MM.1S (cell line): ENCODE data around the gene CALD1.

ENCODE experiments used
- DNase-seq: peaks from one replicate; pipeline ENCODE4 v3.0.0-alpha.2; 2015
- H2AFZ ChIP-seq: fragments of 300-600 bp; sonication (generic); 2 replicates; pipeline ENCODE4 v1.6.0; 2016; ENCODE audit warnings: antibody characterized with exemption, low read length
- H3F3A ChIP-seq: fragments of 300-600 bp; sonication (generic); 2 replicates; pipeline ENCODE4 v1.6.1; 2016; ENCODE audit warnings: mild to moderate bottlenecking, antibody characterized with exemption, low read length, moderate library complexity, mixed read lengths; ENCODE audit not compliant: insufficient read depth
- H3K27ac ChIP-seq: fragments of 300-600 bp; sonication (generic); 2 replicates; pipeline ENCODE4 v1.5.1; 2016; ENCODE audit warnings: mild to moderate bottlenecking, low read length
- H3K27me3 ChIP-seq: fragments of 300-600 bp; sonication (generic); replicated peaks from 2 replicates; pipeline ENCODE4 v1.6.0; 2016; ENCODE audit warnings: low read length; ENCODE audit not compliant: insufficient read depth
- H3K36me3 ChIP-seq: fragments of 300-600 bp; sonication (generic); replicated peaks from 2 replicates; pipeline ENCODE4 v1.6.1; 2016; ENCODE audit warnings: mild to moderate bottlenecking, low read length, mixed read lengths; ENCODE audit not compliant: insufficient read depth
- H3K4me1 ChIP-seq: fragments of 300-600 bp; sonication (generic); 2 replicates; pipeline ENCODE4 v1.6.1; 2016; ENCODE audit warnings: low read length, mixed read lengths
- H3K4me2 ChIP-seq: fragments of 300-600 bp; sonication (generic); 2 replicates; pipeline ENCODE4 v1.6.0; 2016; ENCODE audit warnings: low read depth, low read length
- H3K4me3 ChIP-seq: fragments of 300-600 bp; sonication (generic); 2 replicates; pipeline ENCODE4 v1.5.1; 2016; ENCODE audit warnings: low read length, mixed read lengths
- H3K79me2 ChIP-seq: fragments of 300-600 bp; sonication (generic); 2 replicates; pipeline ENCODE4 v1.6.1; 2016; ENCODE audit warnings: mixed run types, low read length, mixed read lengths
- H3K9ac ChIP-seq: fragments of 300-600 bp; sonication (generic); 2 replicates; pipeline ENCODE4 v1.6.1; 2016; ENCODE audit warnings: low read length, mixed read lengths
- H3K9me2 ChIP-seq: fragments of 300-600 bp; sonication (generic); replicated peaks from 2 replicates; pipeline ENCODE4 v1.6.1; 2016; ENCODE audit warnings: mild to moderate bottlenecking, low read length, mixed read lengths; ENCODE audit not compliant: insufficient read depth
- H3K9me3 ChIP-seq: fragments of 300-600 bp; sonication (generic); replicated peaks from 2 replicates; pipeline ENCODE4 v1.6.1; 2016; ENCODE audit warnings: mild to moderate bottlenecking, low read length, mixed read lengths; ENCODE audit not compliant: insufficient read depth
- H4K20me1 ChIP-seq: fragments of 300-600 bp; sonication (generic); 2 replicates; pipeline ENCODE4 v1.6.1; 2016; ENCODE audit warnings: mild to moderate bottlenecking, low read length, moderate library complexity, mixed read lengths; ENCODE audit not compliant: insufficient read depth
- CTCF ChIP-seq: fragments of 300-600 bp; sonication (generic); IDR thresholded peaks from 2 replicates; pipeline ENCODE4 v1.5.1; 2016; ENCODE audit warnings: antibody characterized with exemption, low read length, mixed read lengths
- EZH2 ChIP-seq: fragments of 300-600 bp; sonication (generic); optimal IDR thresholded peaks from 2 replicates; pipeline ENCODE3; 2017; ENCODE audit warnings: low read depth, mild to moderate bottlenecking, antibody characterized with exemption, low read length, mixed read lengths
- EZH2phosphoT487 ChIP-seq: fragments of 300-600 bp; sonication (generic); IDR thresholded peaks from 2 replicates; pipeline ENCODE4 v1.6.1; 2018; ENCODE audit warnings: antibody characterized with exemption, low read length

Gene CALD1

GRCh38 chr7:134870781-134871180 lies 91.3 kb downstream of the CALD1 start:
- DNase-seq, result no peak
- no peaks in the 10 kb centered on the region for H3K27me3 ChIP-seq
- H3K36me3 ChIP-seq, result no peaks in the 10 kb centered on the region
- H3K4me2 ChIP-seq, result no peak overlapping the region
- H3K9me2 ChIP-seq, result no peaks in the 10 kb centered on the region
- TF ChIP-seq EZH2phosphoT487, result no peak
- no peak for TF ChIP-seq CTCF
- TF ChIP-seq EZH2, result no peak
- H3K4me3 ChIP-seq, result no peak overlapping the region
- H2AFZ ChIP-seq, result no peak overlapping the region
- H3K9ac ChIP-seq, result no peak overlapping the region
- H3K79me2 ChIP-seq, result no peaks in the 10 kb centered on the region
- no peaks in the 10 kb centered on the region for H3K9me3 ChIP-seq
- no peaks in the 10 kb centered on the region for H4K20me1 ChIP-seq
- H3K27ac ChIP-seq, result no peak overlapping the region
- H3F3A ChIP-seq, result no peaks in the 10 kb centered on the region
- no peaks in the 10 kb centered on the region for H3K4me1 ChIP-seq

GRCh38 chr7:134873253-134873652 lies 93.8 kb downstream of the CALD1 start:
- no peaks in the 10 kb centered on the region for H3K9me2 ChIP-seq
- H2AFZ ChIP-seq, result no peak overlapping the region
- no peaks in the 10 kb centered on the region for H3K36me3 ChIP-seq
- no peak overlapping the region for H3K4me2 ChIP-seq
- TF ChIP-seq CTCF, result no peak
- no peaks in the 10 kb centered on the region for H3K9me3 ChIP-seq
- H4K20me1 ChIP-seq, result no peaks in the 10 kb centered on the region
- DNase-seq, result no peak
- no peaks in the 10 kb centered on the region for H3K79me2 ChIP-seq
- H3K9ac ChIP-seq, result no peak overlapping the region
- H3K4me3 ChIP-seq, result no peak overlapping the region
- H3F3A ChIP-seq, result no peaks in the 10 kb centered on the region
- H3K4me1 ChIP-seq, result no peaks in the 10 kb centered on the region
- no peak overlapping the region for H3K27ac ChIP-seq
- H3K27me3 ChIP-seq, result no peaks in the 10 kb centered on the region

- Histone ChIP-seq H3K36me3 (no peaks in the 10 kb centered on the region), H3F3A (no peaks in the 10 kb centered on the region), H3K27ac (no peak overlapping the region), H2AFZ (no peak overlapping the region), H4K20me1 (no peaks in the 10 kb centered on the region), H3K9me2 (no peaks in the 10 kb centered on the region), H3K4me3 (no peak overlapping the region), H3K9me3 (no peaks in the 10 kb centered on the region), H3K9ac (no peak overlapping the region), H3K4me2 (no peak overlapping the region), H3K79me2 (no peaks in the 10 kb centered on the region), H3K4me1 (no peaks in the 10 kb centered on the region), H3K27me3 (no peaks in the 10 kb centered on the region)
- DNase-seq, result no peak
- TF ChIP-seq EZH2phosphoT487 (no peak), EZH2 (no peak), CTCF (no peak)
Measured at GRCh38 chr7:134874407-134874806, 95.0 kb downstream of the CALD1 start.
